Measurements from ENCODE around the gene CRELD2.
A peak's percentile ranks its signal among the peaks of the same experiment; 100 is the strongest.

The CRELD2 gene

GRCh38 chr22:49970528-49971231 lies 52.2 kb downstream of the CRELD2 start:
- peak; percentile 22 for DNase-seq

- no peak for DNase-seq
Observed at GRCh38 chr22:49971232-49972162, 53.1 kb downstream of the CRELD2 start.

- DNase-seq: no peak
Observed at GRCh38 chr22:49972163-49973017, 54.0 kb downstream of the CRELD2 start.

- no peak for DNase-seq
Observed at GRCh38 chr22:49973018-49973961, 54.9 kb downstream of the CRELD2 start.

- no peak for DNase-seq
Observed at GRCh38 chr22:49975543-49976389, 57.3 kb downstream of the CRELD2 start.

- no peak for DNase-seq
Observed at GRCh38 chr22:49976439-49977175, 58.2 kb downstream of the CRELD2 start.
